Neuronal stem cell (in vitro differentiated cells): ENCODE results near the gene TRIM47.

Source experiments
- DNase-seq: peaks from one replicate; pipeline ENCODE4 v3.0.0-alpha.2; 2013; ENCODE audit warnings: low spot score
- H2AFZ ChIP-seq: one replicate; pipeline ENCODE4 v1.6.1; 2013; ENCODE audit warnings: mild to moderate bottlenecking, low read length, inconsistent platforms
- H2AK5ac ChIP-seq: 2 replicates; pipeline ENCODE4 v1.6.1; 2013; ENCODE audit warnings: low read depth, mild to moderate bottlenecking, inconsistent platforms, low read length, moderate library complexity, mixed read lengths
- H2BK120ac ChIP-seq: 2 replicates; pipeline ENCODE4 v1.6.1; 2013; ENCODE audit warnings: low read depth, mild to moderate bottlenecking, inconsistent platforms, low read length, moderate library complexity, mixed read lengths
- H2BK12ac ChIP-seq: one replicate; pipeline ENCODE4 v1.6.1; 2013; ENCODE audit warnings: low read length, inconsistent platforms
- H2BK15ac ChIP-seq: 2 replicates; pipeline ENCODE4 v1.6.1; 2013; ENCODE audit warnings: mild to moderate bottlenecking, low read length, inconsistent platforms, mixed read lengths
- H2BK5ac ChIP-seq: one replicate; pipeline ENCODE4 v1.6.1; 2013; ENCODE audit warnings: inconsistent platforms, mild to moderate bottlenecking, low read length, moderate library complexity
- H3K14ac ChIP-seq: one replicate; pipeline ENCODE4 v1.6.1; 2013; ENCODE audit warnings: low read length, inconsistent platforms
- H3K18ac ChIP-seq: 2 replicates; pipeline ENCODE4 v1.6.1; 2013; ENCODE audit warnings: low read length, inconsistent platforms
- H3K23ac ChIP-seq: 2 replicates; pipeline ENCODE4 v1.6.1; 2013; ENCODE audit warnings: low read depth, mild to moderate bottlenecking, mixed read lengths, low read length, inconsistent platforms; ENCODE audit not compliant: poor library complexity
- H3K27ac ChIP-seq: replicated peaks from 3 replicates; pipeline ENCODE4 v1.5.1; 2013; ENCODE audit warnings: low read length, inconsistent platforms
- H3K27me3 ChIP-seq, 3 experiments: 2 replicates each; pipeline ENCODE4 v1.6.1; 2013; ENCODE audit warnings: low read length in 3 of 3, mild to moderate bottlenecking in 2 of 3, inconsistent platforms in 1 of 3, low read depth in 1 of 3, mixed read lengths in 1 of 3, moderate library complexity in 1 of 3; ENCODE audit not compliant: control insufficient read depth in 3 of 3, insufficient read depth in 3 of 3
- H3K36me3 ChIP-seq, 2 donors: replicated peaks in 1 of 2; 2 replicates each; pipeline ENCODE4 v1.6.1; 2013; ENCODE audit warnings: low read length in 2 of 2; ENCODE audit not compliant: control insufficient read depth in 2 of 2, insufficient read depth in 2 of 2
- H3K4ac ChIP-seq: 2 replicates; pipeline ENCODE4 v1.6.1; 2013; ENCODE audit warnings: inconsistent platforms, mild to moderate bottlenecking, low read length, moderate library complexity
- H3K4me1 ChIP-seq, 2 donors: 1 replicate in 1 of 2; 2 replicates in 1 of 2; pipeline ENCODE4 v1.6.1; 2013; ENCODE audit warnings: low read length in 2 of 2, low read depth in 1 of 2; ENCODE audit not compliant: control insufficient read depth in 2 of 2, insufficient read depth in 1 of 2
- H3K4me2 ChIP-seq: one replicate; pipeline ENCODE4 v1.6.1; 2013; ENCODE audit warnings: mild to moderate bottlenecking, low read length, inconsistent platforms; ENCODE audit not compliant: insufficient read depth, poor library complexity, severe bottlenecking
- H3K4me3 ChIP-seq, 2 donors: 2 replicates each; pipeline ENCODE4 v1.5.1; 2013; ENCODE audit warnings: low read length in 2 of 2, mild to moderate bottlenecking in 2 of 2, inconsistent platforms in 1 of 2, moderate library complexity in 1 of 2
- H3K79me1 ChIP-seq: one replicate; pipeline ENCODE4 v1.6.1; 2013; ENCODE audit warnings: low read depth, mild to moderate bottlenecking, inconsistent platforms, low read length, moderate library complexity
- H3K9ac ChIP-seq: one replicate; pipeline ENCODE4 v1.6.1; 2013; ENCODE audit warnings: mild to moderate bottlenecking, low read depth, low read length, inconsistent platforms; ENCODE audit not compliant: poor library complexity
- H3K9me3 ChIP-seq, 2 donors: replicated peaks in 1 of 2; 2 replicates each; pipeline versions ENCODE3 to v1.6.1; 2013; ENCODE audit warnings: low read length in 2 of 2, mild to moderate bottlenecking in 2 of 2, inconsistent platforms in 1 of 2, low read depth in 1 of 2, mixed read lengths in 1 of 2, moderate library complexity in 1 of 2; ENCODE audit not compliant: control insufficient read depth in 2 of 2, insufficient read depth in 1 of 2
- H4K8ac ChIP-seq: one replicate; pipeline ENCODE4 v1.6.1; 2013; ENCODE audit warnings: low read depth, mild to moderate bottlenecking, inconsistent platforms, low read length, moderate library complexity
- H4K91ac ChIP-seq: one replicate; pipeline ENCODE4 v1.6.1; 2013; ENCODE audit warnings: low read length, low read depth, mild to moderate bottlenecking, inconsistent platforms; ENCODE audit not compliant: poor library complexity
- WGBS, 2 donors: extraction: QIAGEN DNeasy Blood & Tissue Kit; methylation state at CpG; one replicate each; pipeline ENCODE4 v1.1.7; 2013; ENCODE audit warnings: missing lambda C conversion rate in 2 of 2, mixed read lengths in 1 of 2; ENCODE audit not compliant: insufficient read length in 2 of 2, insufficient replicate concordance in 1 of 2; ENCODE audit errors: extremely low coverage in 2 of 2; 5-methylcytosine and 5-hydroxymethylcytosine counted together

The TRIM47 gene

DNA sequence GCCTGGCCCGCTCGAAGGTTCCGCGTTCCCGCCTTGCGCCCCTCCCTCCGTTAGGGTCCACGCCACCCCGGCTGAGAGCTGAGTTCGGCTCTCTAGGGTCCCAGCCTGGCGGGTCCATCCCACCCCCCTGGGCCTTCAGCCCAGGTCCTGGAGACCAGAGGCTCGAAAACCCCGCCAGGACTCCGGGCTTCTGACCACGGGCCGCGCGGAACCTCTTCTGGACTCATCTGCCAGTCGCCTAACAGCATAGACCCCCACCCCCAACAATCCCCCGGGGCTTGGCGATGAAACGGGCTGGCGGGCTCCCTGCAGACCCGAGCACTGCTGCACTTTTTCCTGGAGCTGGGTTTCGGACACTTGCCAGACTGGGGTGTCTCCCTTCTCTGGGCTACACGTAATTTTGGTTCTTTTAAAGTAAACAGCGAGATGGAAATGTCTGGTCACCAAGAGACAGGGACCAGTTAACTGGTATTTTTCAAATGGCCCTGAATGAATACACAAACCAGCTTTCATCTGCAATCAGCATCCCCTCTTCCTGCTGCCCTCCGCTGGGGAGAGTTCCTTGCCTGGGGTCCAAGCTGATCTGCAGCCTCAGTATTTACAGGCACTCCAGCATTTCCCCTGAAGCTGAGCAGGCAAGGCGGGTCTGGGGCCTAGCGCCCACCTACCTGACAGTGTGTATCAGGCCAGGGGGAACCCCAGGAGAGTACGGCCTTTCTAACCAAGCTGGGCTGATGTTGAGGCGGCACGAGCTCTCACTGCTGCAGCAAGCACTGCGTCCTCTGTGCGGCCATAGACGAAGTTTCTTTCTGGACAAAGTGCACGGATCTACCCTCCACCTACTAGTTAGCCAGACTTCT lies 19.0 kb upstream of the TRIM47 start:
- H3K4ac ChIP-seq, result no peak overlapping the region
- no peaks in the 10 kb centered on the region for H3K9me3 ChIP-seq
- H3K4me3 ChIP-seq, result no peak overlapping the region
- no peaks in the 10 kb centered on the region for H3K27me3 ChIP-seq
- H4K91ac ChIP-seq, result no peak overlapping the region
- H3K4me2 ChIP-seq, result peak overlapping the region; percentile 69
- peak overlapping the region; percentile 96 for H3K18ac ChIP-seq
- no peak overlapping the region for H2BK15ac ChIP-seq
- peak overlapping the region; percentile 91 for H2AFZ ChIP-seq
- peaks cover 0 to 13% of the 10 kb centered on the region in 2 donors for H3K4me1 ChIP-seq
- H3K79me1 ChIP-seq, result peaks cover 16% of the 10 kb centered on the region
- H3K27ac ChIP-seq, result peak overlapping the region; percentile 51
- H2BK5ac ChIP-seq, result peak overlapping the region; percentile 72
- WGBS, 2 donors, result no CpG with 5 or more reads among the region's 37 CpGs
- H2AK5ac ChIP-seq, result peak overlapping the region; percentile 83
- peak overlapping the region; percentile 98 for H3K23ac ChIP-seq
- H3K36me3 ChIP-seq, result peaks cover 33 to 53% of the 10 kb centered on the region in 2 donors
- H2BK120ac ChIP-seq, result no peak overlapping the region
- peak overlapping the region; percentile 76 for H3K9ac ChIP-seq
- no peak overlapping the region for H4K8ac ChIP-seq
- H2BK12ac ChIP-seq, result no peak overlapping the region
- no peak for DNase-seq
- no peak overlapping the region for H3K14ac ChIP-seq

DNA sequence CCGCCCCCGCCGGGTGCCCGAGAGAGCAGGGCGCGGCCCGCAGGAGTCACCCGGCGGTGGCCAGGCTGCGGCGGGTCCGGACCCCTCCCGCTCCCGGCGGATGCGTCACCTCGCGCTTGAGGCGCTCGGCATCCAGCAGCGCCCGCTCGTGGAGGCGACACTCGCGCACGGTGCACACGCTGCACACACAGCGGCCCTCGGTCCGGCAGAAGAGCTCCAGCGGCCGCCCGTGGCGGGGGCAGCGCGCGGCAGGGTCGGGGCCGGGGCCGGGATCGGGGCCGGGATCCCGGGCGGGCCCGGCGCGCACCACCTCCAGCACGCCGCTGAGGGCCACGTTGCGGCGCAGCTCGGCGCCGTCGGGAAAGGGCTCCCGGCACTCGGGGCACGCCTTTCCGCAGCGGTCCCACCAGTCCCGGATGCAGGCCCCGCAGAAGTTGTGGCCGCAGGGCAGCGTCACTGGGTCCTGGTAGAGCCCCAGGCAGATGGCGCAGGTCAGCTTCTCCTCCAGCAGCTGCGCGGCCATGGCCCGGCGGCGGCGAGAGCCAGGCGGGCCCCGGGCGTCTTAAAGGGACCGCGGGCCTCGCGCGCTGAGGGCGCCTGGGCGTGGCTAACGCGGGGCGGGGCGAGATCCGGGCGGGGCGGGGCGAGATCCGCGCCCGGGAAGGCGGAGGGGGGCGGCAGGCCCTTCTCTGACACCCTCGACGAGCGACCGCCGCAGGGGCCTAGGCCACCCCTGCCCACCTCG lies 18.2 kb upstream of the TRIM47 start, which contains the start of gene TRIM65:
Gene TRIM65 (minus strand): TSS at position 537 of the 745 bp plus-strand sequence. CDS start 14 bp downstream, at position 523.
- Histone ChIP-seq H2BK12ac (peak within 1 kb of the TSS; percentile 4), H3K27ac (peak within 1 kb of the TSS; percentile 84), H3K36me3 (peaks cover 31 to 45% of the 10 kb centered on the region in 2 donors), H3K9ac (peak within 1 kb of the TSS; percentile 97), H2AFZ (peak within 1 kb of the TSS; percentile 91), H3K4me1 (peaks cover 0 to 13% of the 10 kb centered on the region in 2 donors), H3K4ac (no peak within 1 kb of the TSS), H3K79me1 (peaks cover 16% of the 10 kb centered on the region), H2BK5ac (peak within 1 kb of the TSS; percentile 72), H3K27me3 (no peaks in the 10 kb centered on the region), H2BK120ac (no peak within 1 kb of the TSS), H2BK15ac (peak within 1 kb of the TSS; percentile 94), H3K4me2 (peak within 1 kb of the TSS; percentile 69), H3K14ac (peak within 1 kb of the TSS; percentile 94), H3K23ac (peak within 1 kb of the TSS; percentile 98), H3K18ac (peak within 1 kb of the TSS; percentile 99), H4K8ac (no peak within 1 kb of the TSS), H3K9me3 (no peaks in the 10 kb centered on the region), H2AK5ac (peak within 1 kb of the TSS; percentile 83), H3K4me3 (peak within 1 kb of the TSS; percentile 62 to 99), H4K91ac (no peak within 1 kb of the TSS)
- no CpG with 5 or more reads among the region's 102 CpGs for WGBS, 2 donors
- DNase-seq, result peak; percentile 80

GRCh38 chr17:75895370-75896155 lies 17.2 kb upstream of the TRIM47 start:
- no peak for DNase-seq
- peak overlapping the region; percentile 94 for H3K14ac ChIP-seq
- H2BK5ac ChIP-seq, result no peak overlapping the region
- H3K23ac ChIP-seq, result peak overlapping the region; percentile 37
- H3K4me3 ChIP-seq, result peak overlapping the region; percentile 32 to 56
- H3K36me3 ChIP-seq, result peaks cover 27 to 35% of the 10 kb centered on the region in 2 donors
- no peak overlapping the region for H4K91ac ChIP-seq
- H3K4ac ChIP-seq, result no peak overlapping the region
- no peaks in the 10 kb centered on the region for H3K9me3 ChIP-seq
- H3K4me1 ChIP-seq, result peaks cover 0 to 13% of the 10 kb centered on the region in 2 donors
- H2AFZ ChIP-seq, result no peak overlapping the region
- WGBS, 2 donors, result no CpG with 5 or more reads among the region's 28 CpGs
- H3K27ac ChIP-seq, result no peak overlapping the region
- peak overlapping the region; percentile 42 for H2BK120ac ChIP-seq
- H2AK5ac ChIP-seq, result peak overlapping the region; percentile 82
- peak overlapping the region; percentile 23 for H2BK15ac ChIP-seq
- H3K18ac ChIP-seq, result peak overlapping the region; percentile 90
- peak overlapping the region; percentile 4 for H2BK12ac ChIP-seq
- no peak overlapping the region for H4K8ac ChIP-seq
- H3K79me1 ChIP-seq, result peaks cover 15% of the 10 kb centered on the region
- H3K9ac ChIP-seq, result peak overlapping the region; percentile 53
- H3K27me3 ChIP-seq, result no peaks in the 10 kb centered on the region
- H3K4me2 ChIP-seq, result peak overlapping the region; percentile 63
